ENCODE data around the gene IRAK2. TPM values are rescaled to one million over a fixed set of nuclear protein-coding genes. Genes with fewer than 3 reads are reported as not detected.
"Not testable (repeated sequence)": the region's sequence is repeated elsewhere in the genome, so short reads cannot be mapped to it uniquely, and the experiment has no call there.

IRAK2 gene
- total RNA-seq, 4 donors from 2014 or later, result 7.0 to 15.0 (median 11.4) TPM

DNA sequence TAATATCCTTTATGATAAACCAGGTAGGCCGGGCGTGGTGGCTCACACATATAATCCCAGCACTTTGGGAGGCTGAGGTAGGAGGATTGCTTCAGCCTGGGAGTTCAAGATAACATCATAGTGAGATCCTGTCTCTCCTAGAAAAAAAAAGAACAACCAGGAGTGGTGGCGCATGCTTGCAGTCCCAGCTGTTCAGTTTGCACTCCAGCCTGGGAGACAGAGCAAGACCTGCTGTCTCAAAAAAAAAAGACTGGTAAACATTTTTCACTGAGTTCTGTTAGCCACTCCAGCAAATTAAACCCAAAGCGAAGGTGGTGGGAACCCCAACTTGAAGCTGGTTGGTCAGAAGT is 9.6 kb upstream of the IRAK2 start:
- TF ChIP-seq, protein P1, sequence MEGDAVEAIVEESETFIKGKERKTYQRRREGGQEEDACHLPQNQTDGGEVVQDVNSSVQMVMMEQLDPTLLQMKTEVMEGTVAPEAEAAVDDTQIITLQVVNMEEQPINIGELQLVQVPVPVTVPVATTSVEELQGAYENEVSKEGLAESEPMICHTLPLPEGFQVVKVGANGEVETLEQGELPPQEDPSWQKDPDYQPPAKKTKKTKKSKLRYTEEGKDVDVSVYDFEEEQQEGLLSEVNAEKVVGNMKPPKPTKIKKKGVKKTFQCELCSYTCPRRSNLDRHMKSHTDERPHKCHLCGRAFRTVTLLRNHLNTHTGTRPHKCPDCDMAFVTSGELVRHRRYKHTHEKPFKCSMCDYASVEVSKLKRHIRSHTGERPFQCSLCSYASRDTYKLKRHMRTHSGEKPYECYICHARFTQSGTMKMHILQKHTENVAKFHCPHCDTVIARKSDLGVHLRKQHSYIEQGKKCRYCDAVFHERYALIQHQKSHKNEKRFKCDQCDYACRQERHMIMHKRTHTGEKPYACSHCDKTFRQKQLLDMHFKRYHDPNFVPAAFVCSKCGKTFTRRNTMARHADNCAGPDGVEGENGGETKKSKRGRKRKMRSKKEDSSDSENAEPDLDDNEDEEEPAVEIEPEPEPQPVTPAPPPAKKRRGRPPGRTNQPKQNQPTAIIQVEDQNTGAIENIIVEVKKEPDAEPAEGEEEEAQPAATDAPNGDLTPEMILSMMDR (IDR thresholded peaks at IDR 0.05), result no peak
- no peak for TF ChIP-seq POLR2A (IDR thresholded peaks at IDR 0.05)
- no peak for DNase-seq (ENCODE audit: low spot score in 2 of 2)
- intact Hi-C loops (cut with DNase I; ENCODE audit: low total_unique reads), result no loop called here
- H3K4me3 ChIP-seq (ENCODE audit: low read depth, poor library complexity, severe bottlenecking), result no peak overlapping the region
- WGBS, 2 donors, result 90 to 91% methylated on average over 4 of the region's 4 CpGs

DNA sequence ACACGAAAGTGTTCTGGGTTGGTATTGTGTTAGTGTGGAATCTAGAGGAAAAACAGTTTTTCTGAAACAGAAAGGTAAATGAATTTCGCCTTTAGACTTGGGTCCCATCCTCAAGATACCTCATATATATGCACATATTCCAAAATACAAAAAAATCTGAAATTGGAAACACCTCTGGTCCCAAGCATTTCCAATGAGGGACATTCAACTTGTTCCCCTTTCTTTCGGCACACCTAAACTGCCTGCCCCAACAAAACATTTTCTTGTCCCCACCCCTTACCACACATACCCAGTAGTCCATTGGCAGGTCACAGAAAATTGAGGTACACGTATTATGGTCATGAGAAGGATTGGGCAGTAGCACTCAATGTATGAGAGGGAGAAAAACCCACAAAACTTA is 9.1 kb upstream of the IRAK2 start:
- H3K4me3 ChIP-seq (ENCODE audit: low read depth, poor library complexity, severe bottlenecking), result no peak overlapping the region
- DNase-seq (ENCODE audit: low spot score in 2 of 2), result no peak
- TF ChIP-seq POLR2A (IDR thresholded peaks at IDR 0.05), result no peak
- TF ChIP-seq, protein P1 (IDR thresholded peaks at IDR 0.05), result no peak
- intact Hi-C loops (cut with DNase I; ENCODE audit: low total_unique reads), result no loop called here
- WGBS, 2 donors, result 98 to 99% methylated on average over 4 of the region's 4 CpGs

DNA sequence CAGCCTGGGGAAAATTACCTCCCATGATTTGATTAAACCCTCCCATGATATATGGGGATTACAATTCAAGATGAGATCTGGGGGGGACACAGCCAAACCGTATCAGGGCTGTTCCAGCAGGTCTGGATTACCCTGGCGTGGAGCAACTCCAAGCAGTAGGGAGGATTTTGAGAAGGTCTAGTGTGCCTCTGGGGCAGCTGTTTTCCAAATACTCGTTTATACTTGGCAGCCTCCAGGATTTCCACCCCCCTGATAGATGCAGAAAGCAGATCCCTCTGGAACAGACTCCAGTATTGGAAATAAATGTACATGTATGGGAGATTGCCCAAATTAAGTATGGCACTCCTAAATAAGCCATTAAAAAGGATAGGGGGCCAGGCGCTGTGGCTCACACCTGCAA is 7.7 kb upstream of the IRAK2 start:
- intact Hi-C loops (cut with DNase I; ENCODE audit: low total_unique reads), result no loop called here
- H3K4me3 ChIP-seq (ENCODE audit: low read depth, poor library complexity, severe bottlenecking), result no peak overlapping the region

DNA sequence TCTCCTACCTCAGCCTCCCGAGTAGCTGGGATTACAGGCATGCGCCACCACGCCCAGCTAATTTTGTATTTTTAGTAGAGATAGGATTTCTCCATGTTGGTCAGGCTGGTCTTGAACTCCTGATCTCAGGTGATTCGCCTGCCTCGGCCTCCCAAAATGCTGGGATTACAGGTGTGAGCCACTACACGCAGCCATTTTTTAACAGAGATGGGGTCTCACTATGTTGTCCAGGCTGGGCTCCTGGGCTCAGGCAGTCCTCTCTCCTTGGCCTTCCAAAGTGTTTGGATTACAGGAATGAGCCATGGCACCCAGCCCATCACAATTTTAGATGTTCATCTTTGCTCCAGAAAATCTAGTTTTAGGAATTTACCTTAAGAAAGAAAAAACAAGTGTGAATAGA is 6.2 kb upstream of the IRAK2 start:
- 93 to 97% methylated on average over 6 of the region's 6 CpGs for WGBS, 2 donors

More for the DNA sequence above, 7.7 kb upstream of the IRAK2 start:
- TF ChIP-seq POLR2A (IDR thresholded peaks at IDR 0.05), result no peak
- TF ChIP-seq, protein P1 (IDR thresholded peaks at IDR 0.05), result no peak
- 48 to 57% methylated on average over 4 of the region's 4 CpGs for WGBS, 2 donors
- DNase-seq (ENCODE audit: low spot score in 2 of 2), result no peak

DNA sequence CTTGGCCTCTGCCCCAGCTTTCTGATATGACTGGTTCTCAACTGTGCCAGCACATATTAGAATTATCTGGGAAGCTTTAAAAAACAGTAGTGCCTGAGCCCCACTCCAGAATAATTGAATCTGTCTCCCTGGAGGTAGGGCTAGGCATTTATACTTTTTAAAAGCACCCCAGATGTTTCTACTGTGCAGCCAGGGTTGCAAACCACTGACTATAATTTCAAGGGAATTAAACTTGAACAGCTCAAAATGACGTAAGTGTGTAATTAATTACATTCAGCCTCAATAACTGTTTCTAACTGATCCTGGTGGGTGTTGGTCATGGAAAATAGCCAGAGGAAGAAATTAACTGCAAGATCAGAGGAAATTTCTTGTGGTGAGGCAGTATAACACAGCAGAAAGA is 4.4 kb upstream of the IRAK2 start:
- 33 to 40% methylated on average over 1 of the region's 1 CpG for WGBS, 2 donors

More for the DNA sequence above, 6.2 kb upstream of the IRAK2 start:
- DNase-seq (ENCODE audit: low spot score in 2 of 2); H3K4me3 ChIP-seq (ENCODE audit: low read depth, poor library complexity, severe bottlenecking); intact Hi-C loops (cut with DNase I; ENCODE audit: low total_unique reads): not testable (repeated sequence)

DNA sequence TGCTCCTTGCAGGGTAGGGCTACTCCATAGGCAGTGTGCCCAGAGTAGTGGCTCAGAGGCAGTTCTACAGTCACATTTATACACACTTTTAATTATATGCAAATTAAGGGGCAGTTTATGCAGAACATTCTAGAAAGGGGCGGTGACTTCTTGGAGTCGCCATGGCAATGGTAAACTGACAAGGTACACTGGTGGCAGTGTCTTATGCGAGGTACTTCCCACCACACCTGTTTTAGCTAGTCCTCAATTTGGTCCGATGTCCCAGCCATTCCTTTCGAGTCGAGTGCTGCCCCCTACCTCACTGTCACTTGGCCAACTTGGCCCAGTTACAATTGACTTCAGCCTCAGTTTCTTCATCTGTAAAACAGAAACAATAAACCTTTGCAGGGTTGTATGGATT is 3.8 kb upstream of the IRAK2 start:
- intact Hi-C loops (cut with DNase I; ENCODE audit: low total_unique reads), result no loop called here
- 68 to 75% methylated on average over 6 of the region's 6 CpGs for WGBS, 2 donors
- TF ChIP-seq, protein P1 (IDR thresholded peaks at IDR 0.05), result no peak
- no peak for TF ChIP-seq POLR2A (IDR thresholded peaks at IDR 0.05)
- H3K4me3 ChIP-seq (ENCODE audit: low read depth, poor library complexity, severe bottlenecking), result no peak overlapping the region
- DNase-seq (ENCODE audit: low spot score in 2 of 2), result no peak

More for the DNA sequence above, 4.4 kb upstream of the IRAK2 start:
- no peak for TF ChIP-seq POLR2A (IDR thresholded peaks at IDR 0.05)
- TF ChIP-seq, protein P1 (IDR thresholded peaks at IDR 0.05), result no peak
- intact Hi-C loops (cut with DNase I; ENCODE audit: low total_unique reads), result no loop called here
- no peak overlapping the region for H3K4me3 ChIP-seq (ENCODE audit: low read depth, poor library complexity, severe bottlenecking)
- no peak for DNase-seq (ENCODE audit: low spot score in 2 of 2)

All from lower leg skin (tissue), 4 donors.